ENCODE measurements around the gene AGMO. TPM values are rescaled to one million over a fixed set of nuclear protein-coding genes. Genes with fewer than 3 reads are reported as not detected.

The AGMO gene
- total RNA-seq, 3 donors from 2014 or later, result not detected

DNA sequence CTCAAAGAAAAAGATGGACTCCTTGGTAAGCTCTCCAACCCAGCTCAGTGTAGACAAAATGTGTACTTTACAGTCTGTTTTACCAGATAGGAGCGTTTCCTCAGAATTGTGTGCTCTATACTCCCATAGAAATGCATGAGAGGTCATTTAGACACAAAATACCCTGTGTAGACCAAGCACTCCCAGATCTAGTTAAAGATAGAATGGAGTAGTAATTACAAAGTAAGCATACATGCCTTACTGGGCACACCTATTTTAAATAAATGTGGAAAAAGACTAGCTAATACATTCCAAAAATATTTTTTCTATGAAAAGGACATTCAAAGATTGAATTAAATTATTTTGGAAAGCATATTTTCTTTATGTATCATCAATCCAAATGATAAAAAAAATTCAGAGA is 387.3 kb downstream of the AGMO start:
- Mint-ChIP-seq H3K27me3 (ENCODE audit: low read depth) (no peaks in the 10 kb centered on the region), H3K4me3 (no peak overlapping the region), H3K4me1 (ENCODE audit: low read depth) (no peaks in the 10 kb centered on the region), H3K36me3 (ENCODE audit: insufficient read depth) (no peaks in the 10 kb centered on the region), H3K9me3 (peaks cover 14% of the 10 kb centered on the region)
- DNase-seq (no peak), ATAC-seq (no peak)

DNA sequence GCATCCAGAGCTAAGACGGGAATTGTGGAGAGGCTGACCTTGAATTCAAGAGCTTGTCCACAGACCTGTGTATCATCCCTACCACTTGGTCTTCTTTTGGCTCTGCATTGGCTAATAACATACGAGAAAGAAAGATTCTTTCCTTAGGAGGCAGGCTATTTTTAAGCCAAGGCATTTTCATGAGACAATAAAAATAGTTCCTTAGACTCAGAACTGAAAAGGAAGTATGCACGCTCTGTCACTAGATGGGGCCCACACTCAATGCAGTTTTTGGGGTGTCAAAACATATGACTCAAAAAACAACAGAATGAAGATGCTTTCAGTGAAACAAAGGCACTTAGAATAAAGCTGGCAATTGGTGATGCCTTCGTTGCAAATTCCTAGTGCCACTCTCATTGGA is 393.3 kb downstream of the AGMO start:
- Mint-ChIP-seq H3K9me3 (peaks cover 15% of the 10 kb centered on the region), H3K27me3 (ENCODE audit: low read depth) (no peaks in the 10 kb centered on the region), H3K4me1 (ENCODE audit: low read depth) (no peaks in the 10 kb centered on the region), H3K4me3 (no peak overlapping the region), H3K36me3 (ENCODE audit: insufficient read depth) (no peaks in the 10 kb centered on the region)
- DNase-seq (no peak), ATAC-seq (no peak)

DNA sequence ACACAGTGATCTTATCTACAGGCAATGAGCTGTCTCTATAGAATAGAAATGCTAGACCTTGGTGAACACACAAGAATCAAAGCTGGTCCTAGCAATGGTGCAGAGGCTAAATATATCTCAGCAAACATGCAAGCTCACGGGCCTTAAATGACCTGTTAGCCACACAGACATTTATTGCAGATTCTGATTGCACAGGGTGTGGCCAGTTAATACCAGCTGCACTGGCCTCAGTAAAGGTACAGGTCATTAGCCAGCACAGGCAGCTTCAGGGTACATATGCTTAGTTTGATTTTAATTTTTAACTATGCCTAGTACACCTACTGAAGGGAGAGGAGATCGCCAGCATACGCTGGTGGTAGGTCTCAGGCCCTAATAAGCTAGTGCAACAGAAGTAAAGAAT is 393.9 kb downstream of the AGMO start:
- Mint-ChIP-seq H3K27me3 (ENCODE audit: low read depth) (no peaks in the 10 kb centered on the region), H3K9me3 (peaks cover 15% of the 10 kb centered on the region), H3K4me3 (no peak overlapping the region), H3K4me1 (ENCODE audit: low read depth) (no peaks in the 10 kb centered on the region), H3K36me3 (ENCODE audit: insufficient read depth) (no peaks in the 10 kb centered on the region)
- ATAC-seq, result no peak
- no peak for DNase-seq

DNA sequence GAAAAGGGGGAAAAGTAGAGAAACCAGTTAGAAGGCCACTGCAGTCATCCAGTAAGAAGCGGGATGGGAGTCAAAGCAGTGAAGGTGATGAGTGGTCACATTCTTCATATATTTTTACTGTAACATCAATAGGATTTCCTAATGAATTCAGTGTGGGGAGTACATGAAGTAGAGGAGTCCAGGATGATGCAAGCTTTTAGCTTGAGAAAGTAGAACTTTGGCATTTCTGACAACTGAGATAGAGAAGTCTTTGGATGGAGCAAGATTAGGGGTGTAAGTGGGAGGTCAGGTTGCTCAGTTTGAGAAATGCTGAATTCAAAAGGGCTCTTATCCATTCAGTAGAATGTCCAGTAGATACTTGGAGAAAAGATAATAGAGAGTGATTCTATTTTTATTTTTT is 395.2 kb downstream of the AGMO start:
- ATAC-seq (no peak), DNase-seq (no peak)
- no peaks in the 10 kb centered on the region for H3K4me1 Mint-ChIP-seq (ENCODE audit: low read depth)

DNA sequence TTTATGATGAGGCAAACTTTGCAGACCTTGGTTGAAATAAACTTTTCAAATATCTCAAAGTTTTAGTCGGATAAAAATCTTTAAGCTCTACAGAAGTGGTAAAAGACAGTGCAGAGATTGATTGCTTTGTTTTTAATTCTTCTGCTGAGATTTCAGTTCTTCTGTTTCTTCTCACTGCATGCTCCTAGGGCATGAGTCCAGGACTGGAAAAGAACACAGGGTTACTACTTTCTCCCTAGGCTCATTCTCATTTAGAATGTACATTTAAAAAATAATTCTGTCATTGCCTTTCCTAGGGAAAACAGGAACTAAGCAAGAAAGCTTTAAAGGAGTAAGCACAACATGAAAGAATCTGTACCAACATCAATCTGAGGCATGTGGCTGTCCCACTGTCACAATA is 402.6 kb downstream of the AGMO start:
- peaks cover 10% of the 10 kb centered on the region for H3K9me3 Mint-ChIP-seq
- ATAC-seq (no peak), DNase-seq (no peak)
- H3K36me3 Mint-ChIP-seq (ENCODE audit: insufficient read depth), result no peaks in the 10 kb centered on the region
- H3K27me3 Mint-ChIP-seq (ENCODE audit: low read depth), result no peaks in the 10 kb centered on the region
- H3K4me1 Mint-ChIP-seq (ENCODE audit: low read depth), result no peaks in the 10 kb centered on the region
- no peak overlapping the region for H3K4me3 Mint-ChIP-seq

More for the DNA sequence above, 395.2 kb downstream of the AGMO start:
- no peaks in the 10 kb centered on the region for H3K27me3 Mint-ChIP-seq (ENCODE audit: low read depth)
- H3K36me3 Mint-ChIP-seq (ENCODE audit: insufficient read depth), result no peaks in the 10 kb centered on the region
- H3K9me3 Mint-ChIP-seq, result peaks cover 15% of the 10 kb centered on the region
- no peak overlapping the region for H3K4me3 Mint-ChIP-seq

DNA sequence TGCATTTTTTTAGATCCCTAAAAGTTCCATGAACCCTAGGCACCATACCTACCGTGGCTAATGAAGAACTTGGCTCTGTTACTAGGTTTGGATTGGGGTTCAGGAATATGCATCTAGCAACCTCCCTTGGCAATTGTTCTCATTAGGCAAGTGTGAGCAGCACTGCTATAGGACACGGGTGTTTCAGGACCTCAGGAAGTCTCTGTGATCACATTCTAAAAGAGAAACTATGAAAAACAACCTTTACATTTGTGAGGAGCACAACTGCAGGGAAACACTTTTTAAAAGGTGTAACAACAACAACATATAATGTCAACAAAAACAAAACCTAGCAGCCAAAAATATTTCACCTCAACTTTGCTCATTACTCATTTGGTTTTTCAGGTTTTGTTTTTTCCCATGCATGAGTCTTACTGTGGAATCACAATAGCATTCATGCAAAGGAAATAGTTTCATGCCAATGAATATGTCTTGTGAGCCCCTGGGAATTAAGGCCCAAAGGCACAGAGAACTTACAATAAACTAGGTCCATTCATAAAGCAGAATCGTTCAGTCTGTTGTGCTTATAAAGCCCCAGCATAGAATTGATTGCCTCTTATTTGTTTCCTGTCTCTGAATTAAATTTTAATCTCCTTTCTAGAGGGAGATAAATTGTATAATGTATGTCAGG is 403.5 kb downstream of the AGMO start:
- H3K9me3 Mint-ChIP-seq, result peaks cover 10% of the 10 kb centered on the region
- ATAC-seq, result no peak
- no peaks in the 10 kb centered on the region for H3K27me3 Mint-ChIP-seq (ENCODE audit: low read depth)
- no peak for DNase-seq
- H3K36me3 Mint-ChIP-seq (ENCODE audit: insufficient read depth), result no peaks in the 10 kb centered on the region
- no peak overlapping the region for H3K4me3 Mint-ChIP-seq
- H3K4me1 Mint-ChIP-seq (ENCODE audit: low read depth), result no peaks in the 10 kb centered on the region

Other genes with a start within 250 kb of the AGMO start
- not detected for gene MEOX2, start 124.7 kb upstream of the AGMO start, total RNA-seq